Measurements from ENCODE around the gene STARD8.

- TF ChIP-seq CTCF (IDR thresholded peaks at IDR 0.05) (no peak), POLR2A (IDR thresholded peaks at IDR 0.05) (no peak), EP300 (IDR thresholded peaks at IDR 0.05; ENCODE audit: low read depth) (no peak)
These were observed 2.6 kb upstream of the STARD8 start for GRCh38 chrX:68644861-68645260.
